HEK293 (cell line): ENCODE data around the gene ISM1.

Experiments used
- BCL11A ChIP-seq: fragments of 450-650 bp; formaldehyde crosslinking; IDR thresholded peaks from 2 replicates; pipeline ENCODE4 v1.5.1; 2016; ENCODE audit warnings: low read depth, missing biosample characterization, missing genetic modification characterization
- KLF16 ChIP-seq: fragments of 450-650 bp; formaldehyde crosslinking; IDR thresholded peaks from 2 replicates; pipeline ENCODE4 v1.5.1; 2017; ENCODE audit warnings: missing biosample characterization, missing genetic modification characterization
- YY1 ChIP-seq: fragments of 450-650 bp; formaldehyde crosslinking; IDR thresholded peaks from 2 replicates; pipeline ENCODE4 v1.5.1; 2018; ENCODE audit warnings: missing biosample characterization, missing genetic modification characterization
- ZEB2 ChIP-seq: fragments of 450-650 bp; formaldehyde crosslinking; IDR thresholded peaks from 2 replicates; pipeline ENCODE4 v1.5.1; 2016; ENCODE audit warnings: missing biosample characterization, missing genetic modification characterization
- ZNF24 ChIP-seq: fragments of 450-650 bp; formaldehyde crosslinking; IDR thresholded peaks from 2 replicates; pipeline ENCODE4 v1.5.1; 2016; ENCODE audit warnings: missing biosample characterization, missing genetic modification characterization
- ZNF571 ChIP-seq: fragments of 450-650 bp; formaldehyde crosslinking; IDR thresholded peaks from 2 replicates; pipeline ENCODE4 v1.5.0; 2017; ENCODE audit warnings: missing biosample characterization, missing genetic modification characterization
- ZNF76 ChIP-seq: fragments of 450-650 bp; formaldehyde crosslinking; IDR thresholded peaks from 2 replicates; pipeline ENCODE4; 2016; ENCODE audit warnings: low read depth, missing biosample characterization, missing genetic modification characterization, borderline replicate concordance
- ZSCAN30 ChIP-seq: fragments of 450-650 bp; IDR thresholded peaks from 2 replicates; pipeline ENCODE4 v1.5.1; 2018; ENCODE audit warnings: missing biosample characterization, mild to moderate bottlenecking, missing genetic modification characterization, moderate library complexity
- TF ChIP-seq, protein P1 (sequence below): fragments of 450-650 bp; formaldehyde crosslinking; IDR thresholded peaks from 2 replicates; pipeline ENCODE4 v1.5.1; 2016; ENCODE audit warnings: missing biosample characterization, missing genetic modification characterization
- TF ChIP-seq, protein P2 (sequence below): fragments of 450-650 bp; formaldehyde crosslinking; IDR thresholded peaks from 2 replicates; pipeline ENCODE4 v1.5.1; 2016; ENCODE audit warnings: missing biosample characterization, missing genetic modification characterization
- TF ChIP-seq, protein P3 (sequence below): IDR thresholded peaks from 2 replicates; pipeline ENCODE4 v1.6.1; 2011; ENCODE audit warnings: mild to moderate bottlenecking, low read depth, low read length, borderline replicate concordance
- TF ChIP-seq, protein P4 (sequence below): fragments of 450-650 bp; formaldehyde crosslinking; IDR thresholded peaks from 2 replicates; pipeline ENCODE4 v1.5.1; 2016; ENCODE audit warnings: missing biosample characterization, missing genetic modification characterization

DNA sequence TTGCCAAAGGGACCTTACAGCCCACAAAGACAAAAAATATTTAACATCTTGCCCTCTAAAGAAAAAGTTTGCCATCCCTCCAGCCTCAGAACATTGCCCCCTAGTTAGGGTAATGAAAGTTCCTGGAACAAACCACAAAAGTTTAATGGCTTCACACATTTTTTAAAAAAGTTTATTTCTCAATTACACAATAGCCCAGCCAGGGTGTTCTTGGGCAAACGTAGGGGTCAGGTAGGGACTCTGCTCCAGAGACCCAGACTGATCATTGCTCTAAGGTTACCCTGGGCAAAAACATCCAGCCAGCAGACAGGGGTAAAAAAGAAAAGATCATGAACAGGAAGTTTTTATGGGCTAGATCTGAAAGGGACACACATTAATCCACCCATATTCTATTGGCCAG is 4.5 kb upstream of the ISM1 start:
- TF ChIP-seq ZSCAN30 = no peak
- TF ChIP-seq ZNF571 (tag by site-specific recombination) = no peak
- TF ChIP-seq, protein P1, sequence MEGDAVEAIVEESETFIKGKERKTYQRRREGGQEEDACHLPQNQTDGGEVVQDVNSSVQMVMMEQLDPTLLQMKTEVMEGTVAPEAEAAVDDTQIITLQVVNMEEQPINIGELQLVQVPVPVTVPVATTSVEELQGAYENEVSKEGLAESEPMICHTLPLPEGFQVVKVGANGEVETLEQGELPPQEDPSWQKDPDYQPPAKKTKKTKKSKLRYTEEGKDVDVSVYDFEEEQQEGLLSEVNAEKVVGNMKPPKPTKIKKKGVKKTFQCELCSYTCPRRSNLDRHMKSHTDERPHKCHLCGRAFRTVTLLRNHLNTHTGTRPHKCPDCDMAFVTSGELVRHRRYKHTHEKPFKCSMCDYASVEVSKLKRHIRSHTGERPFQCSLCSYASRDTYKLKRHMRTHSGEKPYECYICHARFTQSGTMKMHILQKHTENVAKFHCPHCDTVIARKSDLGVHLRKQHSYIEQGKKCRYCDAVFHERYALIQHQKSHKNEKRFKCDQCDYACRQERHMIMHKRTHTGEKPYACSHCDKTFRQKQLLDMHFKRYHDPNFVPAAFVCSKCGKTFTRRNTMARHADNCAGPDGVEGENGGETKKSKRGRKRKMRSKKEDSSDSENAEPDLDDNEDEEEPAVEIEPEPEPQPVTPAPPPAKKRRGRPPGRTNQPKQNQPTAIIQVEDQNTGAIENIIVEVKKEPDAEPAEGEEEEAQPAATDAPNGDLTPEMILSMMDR (tag by site-specific recombination) = no peak
- no peak for TF ChIP-seq BCL11A (tag by site-specific recombination)
- TF ChIP-seq KLF16 (tag by site-specific recombination) = no peak
- no peak for TF ChIP-seq ZNF76 (tag by site-specific recombination)
- TF ChIP-seq, protein P2, sequence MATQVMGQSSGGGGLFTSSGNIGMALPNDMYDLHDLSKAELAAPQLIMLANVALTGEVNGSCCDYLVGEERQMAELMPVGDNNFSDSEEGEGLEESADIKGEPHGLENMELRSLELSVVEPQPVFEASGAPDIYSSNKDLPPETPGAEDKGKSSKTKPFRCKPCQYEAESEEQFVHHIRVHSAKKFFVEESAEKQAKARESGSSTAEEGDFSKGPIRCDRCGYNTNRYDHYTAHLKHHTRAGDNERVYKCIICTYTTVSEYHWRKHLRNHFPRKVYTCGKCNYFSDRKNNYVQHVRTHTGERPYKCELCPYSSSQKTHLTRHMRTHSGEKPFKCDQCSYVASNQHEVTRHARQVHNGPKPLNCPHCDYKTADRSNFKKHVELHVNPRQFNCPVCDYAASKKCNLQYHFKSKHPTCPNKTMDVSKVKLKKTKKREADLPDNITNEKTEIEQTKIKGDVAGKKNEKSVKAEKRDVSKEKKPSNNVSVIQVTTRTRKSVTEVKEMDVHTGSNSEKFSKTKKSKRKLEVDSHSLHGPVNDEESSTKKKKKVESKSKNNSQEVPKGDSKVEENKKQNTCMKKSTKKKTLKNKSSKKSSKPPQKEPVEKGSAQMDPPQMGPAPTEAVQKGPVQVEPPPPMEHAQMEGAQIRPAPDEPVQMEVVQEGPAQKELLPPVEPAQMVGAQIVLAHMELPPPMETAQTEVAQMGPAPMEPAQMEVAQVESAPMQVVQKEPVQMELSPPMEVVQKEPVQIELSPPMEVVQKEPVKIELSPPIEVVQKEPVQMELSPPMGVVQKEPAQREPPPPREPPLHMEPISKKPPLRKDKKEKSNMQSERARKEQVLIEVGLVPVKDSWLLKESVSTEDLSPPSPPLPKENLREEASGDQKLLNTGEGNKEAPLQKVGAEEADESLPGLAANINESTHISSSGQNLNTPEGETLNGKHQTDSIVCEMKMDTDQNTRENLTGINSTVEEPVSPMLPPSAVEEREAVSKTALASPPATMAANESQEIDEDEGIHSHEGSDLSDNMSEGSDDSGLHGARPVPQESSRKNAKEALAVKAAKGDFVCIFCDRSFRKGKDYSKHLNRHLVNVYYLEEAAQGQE = no peak
- TF ChIP-seq, protein P3, sequence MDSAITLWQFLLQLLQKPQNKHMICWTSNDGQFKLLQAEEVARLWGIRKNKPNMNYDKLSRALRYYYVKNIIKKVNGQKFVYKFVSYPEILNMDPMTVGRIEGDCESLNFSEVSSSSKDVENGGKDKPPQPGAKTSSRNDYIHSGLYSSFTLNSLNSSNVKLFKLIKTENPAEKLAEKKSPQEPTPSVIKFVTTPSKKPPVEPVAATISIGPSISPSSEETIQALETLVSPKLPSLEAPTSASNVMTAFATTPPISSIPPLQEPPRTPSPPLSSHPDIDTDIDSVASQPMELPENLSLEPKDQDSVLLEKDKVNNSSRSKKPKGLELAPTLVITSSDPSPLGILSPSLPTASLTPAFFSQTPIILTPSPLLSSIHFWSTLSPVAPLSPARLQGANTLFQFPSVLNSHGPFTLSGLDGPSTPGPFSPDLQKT = no peak
- no peak for TF ChIP-seq ZEB2 (tag by site-specific recombination)
- TF ChIP-seq, protein P4, sequence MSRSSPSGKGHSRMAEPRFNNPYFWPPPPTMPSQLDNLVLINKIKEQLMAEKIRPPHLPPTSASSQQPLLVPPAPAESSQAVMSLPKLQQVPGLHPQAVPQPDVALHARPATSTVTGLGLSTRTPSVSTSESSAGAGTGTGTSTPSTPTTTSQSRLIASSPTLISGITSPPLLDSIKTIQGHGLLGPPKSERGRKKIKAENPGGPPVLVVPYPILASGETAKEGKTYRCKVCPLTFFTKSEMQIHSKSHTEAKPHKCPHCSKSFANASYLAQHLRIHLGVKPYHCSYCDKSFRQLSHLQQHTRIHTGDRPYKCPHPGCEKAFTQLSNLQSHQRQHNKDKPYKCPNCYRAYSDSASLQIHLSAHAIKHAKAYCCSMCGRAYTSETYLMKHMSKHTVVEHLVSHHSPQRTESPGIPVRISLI = no peak
- no peak for TF ChIP-seq ZNF24 (tag by site-specific recombination)
- no peak for TF ChIP-seq YY1 (tag by site-specific recombination)
